GM12878 (cell line): ENCODE results near the gene ELAVL2. TPM values are rescaled to one million over a fixed set of nuclear protein-coding genes. Genes with fewer than 3 reads are reported as not detected.

ENCODE experiments used
- ATAC-seq: fragments of 200-7000 bp; cut with Tn5 transposase; 3 replicates; pipeline ENCODE4 v1.9.1; 2020; ENCODE audit warnings: mild to moderate bottlenecking, moderate library complexity
- BruUV-seq: library from RNA; stranded (reverse); fragments of 400-500 nt; replicated peaks from 2 replicates; lab custom pipeline; 2021; lab: Mats Ljungman, UMichigan
- CTCF ChIA-PET: fragments of 300-600 bp; sonication (Branson Sonifier 250); formaldehyde crosslinking; extraction: SDS; loops from one replicate; lab custom pipeline; 2021; ENCODE audit warnings: inconsistent platforms; lab: Yijun Ruan, JAX
- POLR2A ChIA-PET: fragments of 350-600 bp; formaldehyde crosslinking; extraction: SDS; loops from one replicate; lab custom pipeline; 2021; ENCODE audit warnings: inconsistent platforms; lab: Charles Lee
- RAD21 ChIA-PET: fragments of 300-600 bp; sonication (Branson Sonifier 250); formaldehyde crosslinking; loops from one replicate; lab custom pipeline; 2023; ENCODE audit warnings: antibody characterized with exemption; ENCODE audit not compliant: unreplicated experiment; lab: Charles Lee
- SMC1A ChIA-PET: fragments of 300-600 bp; sonication (Branson Sonifier 250); formaldehyde crosslinking; loops from one replicate; lab custom pipeline; 2023; ENCODE audit not compliant: unreplicated experiment, uncharacterized antibody; lab: Charles Lee
- DNase-seq: peaks from one replicate; pipeline ENCODE4 v3.0.0-alpha.2; 2011; ENCODE audit warnings: low read depth, low spot score
- FAIRE-seq: peaks from 3 replicates; lab custom pipeline; 2011; peaks lifted over from hg19 to GRCh38; lab: Jason Lieb, UNC
- H2AFZ ChIP-seq: 2 replicates; pipeline ENCODE4 v1.6.0; 2011; ENCODE audit warnings: low read depth, low read length, control low read depth; ENCODE audit not compliant: control insufficient read depth
- H3K27ac ChIP-seq: 2 replicates; pipeline ENCODE4 v1.5.1; 2011; ENCODE audit warnings: control low read depth; ENCODE audit not compliant: control insufficient read depth, insufficient read depth
- H3K27me3 ChIP-seq, 2 experiments: replicated peaks in 1 of 2; 2 replicates each; pipeline versions ENCODE4 v1.6.0 to v1.6.1; 2011; ENCODE audit warnings: low read length in 1 of 2; ENCODE audit not compliant: control insufficient read depth in 2 of 2, insufficient read depth in 2 of 2
- H3K36me3 ChIP-seq, 2 experiments: 2 replicates each; pipeline ENCODE4 v1.5.1; 2011; ENCODE audit warnings: low read length in 1 of 2; ENCODE audit not compliant: control insufficient read depth in 2 of 2, insufficient read depth in 2 of 2
- H3K4me1 ChIP-seq: 2 replicates; pipeline ENCODE4 v1.6.1; 2011; ENCODE audit warnings: mild to moderate bottlenecking, low read length, moderate library complexity, mixed read lengths; ENCODE audit not compliant: control insufficient read depth, insufficient read depth
- H3K4me2 ChIP-seq: 2 replicates; pipeline ENCODE4 v1.6.0; 2011; ENCODE audit warnings: control low read depth; ENCODE audit not compliant: control insufficient read depth, insufficient read depth
- H3K4me3 ChIP-seq: fragments of 200-600 bp; sonication (generic); 2 replicates; pipeline ENCODE4 v1.5.1; 2016
- H3K79me2 ChIP-seq: 2 replicates; pipeline ENCODE4 v1.6.0; 2011; ENCODE audit warnings: low read length; ENCODE audit not compliant: control insufficient read depth, insufficient read depth
- H3K9ac ChIP-seq: 2 replicates; pipeline ENCODE4 v1.8.0; 2011; ENCODE audit warnings: low read length, control low read depth, mixed read lengths; ENCODE audit not compliant: control insufficient read depth, insufficient read depth
- H3K9me3 ChIP-seq: replicated peaks from 3 replicates; pipeline ENCODE4 v1.5.1; 2011; ENCODE audit warnings: mild to moderate bottlenecking, low read length; ENCODE audit not compliant: control insufficient read depth, insufficient read depth
- H4K20me1 ChIP-seq: 2 replicates; pipeline ENCODE4 v1.6.0; 2011; ENCODE audit not compliant: control insufficient read depth, insufficient read depth
- EP300 ChIP-seq, 2 experiments: fragments of 150-350 bp in 1 of 2; IDR thresholded peaks; 2 replicates each; pipeline ENCODE4 v1.6.1; 2011 to 2012; ENCODE audit warnings: low read depth in 2 of 2, low read length in 2 of 2, borderline replicate concordance in 1 of 2, improper control_type of control experiment in 1 of 2, inconsistent platforms in 1 of 2; ENCODE audit not compliant: control insufficient read depth in 1 of 2
- ETV6 ChIP-seq, 2 experiments: fragments of 450-650 bp in 1 of 2; IDR thresholded peaks in 1 of 2; conservative IDR thresholded peaks in 1 of 2; 2 replicates each; pipeline ENCODE4 v1.6.1; 2014; ENCODE audit warnings: antibody characterized with exemption in 1 of 2, borderline replicate concordance in 1 of 2, low read depth in 1 of 2, mild to moderate bottlenecking in 1 of 2, moderate library complexity in 1 of 2
- GATAD2B ChIP-seq: fragments of 450-650 bp; conservative IDR thresholded peaks from 2 replicates; pipeline ENCODE4 v1.6.1; 2017; ENCODE audit warnings: low read depth, mild to moderate bottlenecking, moderate library complexity
- HDAC2 ChIP-seq: fragments of 200-600 bp; sonication (generic); IDR thresholded peaks from 2 replicates; pipeline ENCODE4 v1.6.1; 2017
- JUND ChIP-seq: IDR thresholded peaks from 2 replicates; pipeline ENCODE4 v1.6.1; 2012; ENCODE audit warnings: low read depth, mild to moderate bottlenecking, low read length, improper control_type of control experiment, moderate library complexity
- MEF2B ChIP-seq: fragments of 450-650 bp; IDR thresholded peaks from 2 replicates; pipeline ENCODE4 v1.6.1; 2018; ENCODE audit warnings: mild to moderate bottlenecking, moderate library complexity; ENCODE audit not compliant: partially characterized antibody, poor library complexity, severe bottlenecking
- NBN ChIP-seq: fragments of 450-650 bp; IDR thresholded peaks from 2 replicates; pipeline ENCODE4 v1.6.1; 2016
- NR2C1 ChIP-seq: fragments of 450-650 bp; IDR thresholded peaks from 2 replicates; pipeline ENCODE4 v1.6.1; 2017; ENCODE audit warnings: antibody characterized with exemption, mild to moderate bottlenecking, moderate library complexity
- POU2F2 ChIP-seq: IDR thresholded peaks from 3 replicates; pipeline ENCODE4 v1.6.1; 2011; ENCODE audit warnings: low read depth, mild to moderate bottlenecking, low read length, borderline replicate concordance
- SMAD1 ChIP-seq: fragments of 450-650 bp; IDR thresholded peaks from 2 replicates; pipeline ENCODE4 v1.6.1; 2018; ENCODE audit warnings: mild to moderate bottlenecking, low read depth; ENCODE audit not compliant: partially characterized antibody
- WGBS: methylation state at CpG from one replicate; pipeline ENCODE4 v1.1.6; 2016; ENCODE audit warnings: low lambda C conversion rate; ENCODE audit not compliant: insufficient replicate concordance, insufficient coverage; ENCODE audit errors: missing lambda C conversion rate; 5-methylcytosine and 5-hydroxymethylcytosine counted together
- in situ Hi-C: fragments of 300-500 bp; cut with MboI; formaldehyde crosslinking; loops from 9 replicates; pipeline ENCODE4 v1.14.3; 2018; ENCODE audit warnings: mixed read lengths
- intact Hi-C: fragments of 100-400 bp; cut with micrococcal nuclease; formaldehyde crosslinking; loops from one replicate; pipeline ENCODE4 v1.14.2; 2022; ENCODE audit not compliant: unreplicated experiment
- polyA plus RNA-seq, 11 experiments: library from polyadenylated mRNA; depleted of rRNA in 4 of 11; unstranded in 6 of 11; stranded (reverse) in 5 of 11; fragments of >200 nt; fragmentation: Nextera tagmentation in 4 of 11; fragmentation: Illumina TruSeq in 1 of 11; extraction: Ambion mirVana in 4 of 11; extraction: Trizol in 1 of 11; gene quantifications; 1 replicate in 1 of 11; 2 replicates in 10 of 11; pipeline versions ENCODE4 v1.2.1 to v1.2.3, GENCODE V29; 2011 to 2016; ENCODE audit warnings: inconsistent platforms in 2 of 11, missing spikeins in 2 of 11, low read depth in 1 of 11
- total RNA-seq, 4 experiments: library from RNA; depleted of rRNA in 3 of 4; stranded (reverse); fragments of >200 nt in 3 of 4; fragmentation: Illumina TruSeq in 1 of 4; extraction: Trizol in 1 of 4; gene quantifications; 2 replicates each; pipeline versions ENCODE4 v1.2.1 to v1.2.3, GENCODE V29; 2013 to 2021
- TF ChIP-seq, protein P1 (sequence below): fragments of 450-650 bp; IDR thresholded peaks from 2 replicates; pipeline ENCODE4 v1.6.1; 2017; ENCODE audit warnings: antibody characterized with exemption, mild to moderate bottlenecking, moderate library complexity
- TF ChIP-seq, protein P2 (sequence below): IDR thresholded peaks from 2 replicates; pipeline ENCODE4 v1.6.1; 2011; ENCODE audit warnings: borderline replicate concordance, low read depth, mild to moderate bottlenecking, moderate library complexity, low read length; ENCODE audit not compliant: insufficient read depth, poor library complexity, severe bottlenecking
- TF ChIP-seq, protein P3 (sequence below): fragments of 450-650 bp; IDR thresholded peaks from 2 replicates; pipeline ENCODE4 v1.6.1; 2018; ENCODE audit warnings: mild to moderate bottlenecking, low read depth, moderate library complexity; ENCODE audit not compliant: partially characterized antibody

The ELAVL2 gene
- total and polyA plus RNA-seq, 10 of the 15 experiments (the other 5 are each of a cell fraction or from before 2014, with no cell fraction given), result 0.24 to 2.6 (median 0.76) TPM

DNA sequence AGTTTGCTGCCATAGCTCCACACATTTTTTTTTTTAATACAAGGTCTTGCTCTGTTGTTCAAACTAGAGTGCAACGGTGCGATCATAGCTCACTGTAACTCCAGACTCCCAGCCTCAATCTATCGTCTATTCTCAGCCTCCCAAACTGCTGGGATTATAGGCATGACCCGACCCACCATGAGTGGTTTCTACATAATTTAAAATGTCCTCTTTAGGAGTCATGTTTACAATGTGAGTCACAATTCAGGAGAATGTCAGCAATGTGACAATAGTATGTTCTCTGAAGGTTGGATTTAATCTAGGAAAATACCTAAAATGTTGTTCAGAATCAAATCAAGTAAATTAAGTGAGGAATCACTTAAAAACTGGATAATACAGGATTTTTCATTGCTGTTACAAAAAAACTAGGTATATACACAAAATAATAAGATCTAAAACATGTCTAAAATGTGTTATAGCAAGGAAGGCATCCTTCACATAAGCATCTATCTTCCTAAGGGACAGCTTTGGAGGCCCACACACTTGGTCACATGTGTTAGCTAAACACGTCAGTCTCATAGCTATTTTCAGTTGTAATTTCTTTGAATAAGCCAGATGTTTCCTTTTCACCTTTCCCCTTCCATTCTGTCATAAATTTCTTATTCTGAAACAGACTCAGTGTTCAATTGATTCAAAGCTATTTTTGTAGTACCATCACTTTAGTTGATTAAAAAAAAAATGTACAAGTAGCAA lies 30.0 kb upstream of the ELAVL2 start:
- POLR2A ChIA-PET, result interaction anchor here (1.2 kb wide), 1 partner anchor 10 kb away, joined by 4 read pairs; no protein-coding TSS in a partner anchor
- no peak overlapping the region for H3K9ac ChIP-seq
- H3K27me3 ChIP-seq, result no peaks in the 10 kb centered on the region
- ATAC-seq (peak; percentile 61), DNase-seq (no peak), FAIRE-seq (no peak)
- no peaks in the 10 kb centered on the region for H3K36me3 ChIP-seq
- RAD21 ChIA-PET, result interaction anchor here (1.0 to 1.7 kb wide), 5 partner anchors 8 to 179 kb away, joined by 3 to 5 read pairs (median 5); no protein-coding TSS in a partner anchor
- in situ Hi-C loops, result no loop called here
- no peaks in the 10 kb centered on the region for H4K20me1 ChIP-seq
- no peaks in the 10 kb centered on the region for H3K9me3 ChIP-seq
- H3K79me2 ChIP-seq, result no peaks in the 10 kb centered on the region
- intact Hi-C loops, result no loop called here
- no peak overlapping the region for H3K4me2 ChIP-seq
- no TSS peak for BruUV-seq
- SMC1A ChIA-PET, result interaction anchor here (1.1 to 4.0 kb wide), 6 partner anchors 12 to 77 kb away, joined by 3 to 16 read pairs (median 6); no protein-coding TSS in a partner anchor
- H3K4me3 ChIP-seq, result no peak overlapping the region
- H3K4me1 ChIP-seq, result no peaks in the 10 kb centered on the region
- CTCF ChIA-PET, result interaction anchor here (0.7 kb wide), 1 partner anchor 18 kb away, joined by 3 read pairs; no protein-coding TSS in a partner anchor
- no peak overlapping the region for H2AFZ ChIP-seq
- 14% methylated on average over 5 of the region's 5 CpGs for WGBS
- no peak overlapping the region for H3K27ac ChIP-seq
- TF ChIP-seq SMAD1 (no peak), NBN (no peak), NR2C1 (no peak), JUND (no peak), MEF2B (no peak), HDAC2 (no peak), GATAD2B (no peak), EP300 (IDR thresholded peaks at IDR 0.05; ENCODE audit: borderline replicate concordance in 1 of 2, control insufficient read depth in 1 of 2, low read depth in 2 of 2, low read length in 2 of 2) (no peak), ETV6 (conservative IDR thresholded peaks at IDR 0.05 in 1 of 2, IDR thresholded peaks at IDR 0.05 in 1 of 2; ENCODE audit: borderline replicate concordance in 1 of 2, low read depth in 1 of 2) (no peak), POU2F2 (no peak)
- TF ChIP-seq, protein P1, sequence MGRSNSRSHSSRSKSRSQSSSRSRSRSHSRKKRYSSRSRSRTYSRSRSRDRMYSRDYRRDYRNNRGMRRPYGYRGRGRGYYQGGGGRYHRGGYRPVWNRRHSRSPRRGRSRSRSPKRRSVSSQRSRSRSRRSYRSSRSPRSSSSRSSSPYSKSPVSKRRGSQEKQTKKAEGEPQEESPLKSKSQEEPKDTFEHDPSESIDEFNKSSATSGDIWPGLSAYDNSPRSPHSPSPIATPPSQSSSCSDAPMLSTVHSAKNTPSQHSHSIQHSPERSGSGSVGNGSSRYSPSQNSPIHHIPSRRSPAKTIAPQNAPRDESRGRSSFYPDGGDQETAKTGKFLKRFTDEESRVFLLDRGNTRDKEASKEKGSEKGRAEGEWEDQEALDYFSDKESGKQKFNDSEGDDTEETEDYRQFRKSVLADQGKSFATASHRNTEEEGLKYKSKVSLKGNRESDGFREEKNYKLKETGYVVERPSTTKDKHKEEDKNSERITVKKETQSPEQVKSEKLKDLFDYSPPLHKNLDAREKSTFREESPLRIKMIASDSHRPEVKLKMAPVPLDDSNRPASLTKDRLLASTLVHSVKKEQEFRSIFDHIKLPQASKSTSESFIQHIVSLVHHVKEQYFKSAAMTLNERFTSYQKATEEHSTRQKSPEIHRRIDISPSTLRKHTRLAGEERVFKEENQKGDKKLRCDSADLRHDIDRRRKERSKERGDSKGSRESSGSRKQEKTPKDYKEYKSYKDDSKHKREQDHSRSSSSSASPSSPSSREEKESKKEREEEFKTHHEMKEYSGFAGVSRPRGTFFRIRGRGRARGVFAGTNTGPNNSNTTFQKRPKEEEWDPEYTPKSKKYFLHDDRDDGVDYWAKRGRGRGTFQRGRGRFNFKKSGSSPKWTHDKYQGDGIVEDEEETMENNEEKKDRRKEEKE, result no peak
- TF ChIP-seq, protein P2, sequence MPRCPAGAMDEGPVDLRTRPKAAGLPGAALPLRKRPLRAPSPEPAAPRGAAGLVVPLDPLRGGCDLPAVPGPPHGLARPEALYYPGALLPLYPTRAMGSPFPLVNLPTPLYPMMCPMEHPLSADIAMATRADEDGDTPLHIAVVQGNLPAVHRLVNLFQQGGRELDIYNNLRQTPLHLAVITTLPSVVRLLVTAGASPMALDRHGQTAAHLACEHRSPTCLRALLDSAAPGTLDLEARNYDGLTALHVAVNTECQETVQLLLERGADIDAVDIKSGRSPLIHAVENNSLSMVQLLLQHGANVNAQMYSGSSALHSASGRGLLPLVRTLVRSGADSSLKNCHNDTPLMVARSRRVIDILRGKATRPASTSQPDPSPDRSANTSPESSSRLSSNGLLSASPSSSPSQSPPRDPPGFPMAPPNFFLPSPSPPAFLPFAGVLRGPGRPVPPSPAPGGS, result no peak
- TF ChIP-seq, protein P3, sequence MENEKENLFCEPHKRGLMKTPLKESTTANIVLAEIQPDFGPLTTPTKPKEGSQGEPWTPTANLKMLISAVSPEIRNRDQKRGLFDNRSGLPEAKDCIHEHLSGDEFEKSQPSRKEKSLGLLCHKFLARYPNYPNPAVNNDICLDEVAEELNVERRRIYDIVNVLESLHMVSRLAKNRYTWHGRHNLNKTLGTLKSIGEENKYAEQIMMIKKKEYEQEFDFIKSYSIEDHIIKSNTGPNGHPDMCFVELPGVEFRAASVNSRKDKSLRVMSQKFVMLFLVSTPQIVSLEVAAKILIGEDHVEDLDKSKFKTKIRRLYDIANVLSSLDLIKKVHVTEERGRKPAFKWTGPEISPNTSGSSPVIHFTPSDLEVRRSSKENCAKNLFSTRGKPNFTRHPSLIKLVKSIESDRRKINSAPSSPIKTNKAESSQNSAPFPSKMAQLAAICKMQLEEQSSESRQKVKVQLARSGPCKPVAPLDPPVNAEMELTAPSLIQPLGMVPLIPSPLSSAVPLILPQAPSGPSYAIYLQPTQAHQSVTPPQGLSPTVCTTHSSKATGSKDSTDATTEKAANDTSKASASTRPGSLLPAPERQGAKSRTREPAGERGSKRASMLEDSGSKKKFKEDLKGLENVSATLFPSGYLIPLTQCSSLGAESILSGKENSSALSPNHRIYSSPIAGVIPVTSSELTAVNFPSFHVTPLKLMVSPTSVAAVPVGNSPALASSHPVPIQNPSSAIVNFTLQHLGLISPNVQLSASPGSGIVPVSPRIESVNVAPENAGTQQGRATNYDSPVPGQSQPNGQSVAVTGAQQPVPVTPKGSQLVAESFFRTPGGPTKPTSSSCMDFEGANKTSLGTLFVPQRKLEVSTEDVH, result no peak
